Activated T-helper 17 cell treated with anti-CD3 and anti-CD28 coated beads, Interleukin-2, amount 50 U/mL, for 72 hours (primary cell): Measurements from ENCODE around the gene LAMP1. TPM values are rescaled to one million over a fixed set of nuclear protein-coding genes. Genes with fewer than 3 reads are reported as not detected.

Experiments
- ATAC-seq: fragments of 150-1000 bp; cut with Tn5 transposase; replicated peaks from 2 replicates; pipeline ENCODE4 v1.10.0; 2021; ENCODE audit warnings: mild to moderate bottlenecking, moderate library complexity
- H3K27ac Mint-ChIP-seq: one replicate; pipeline ENCODE4 v1.8.0; 2022; ENCODE audit warnings: mixed read lengths
- H3K27me3 Mint-ChIP-seq: one replicate; pipeline ENCODE4 v1.8.0; 2022; ENCODE audit warnings: mixed read lengths
- H3K36me3 Mint-ChIP-seq: one replicate; pipeline ENCODE4 v1.8.0; 2022; ENCODE audit warnings: low read depth, mild to moderate bottlenecking, mixed read lengths
- H3K4me1 Mint-ChIP-seq: one replicate; pipeline ENCODE4 v1.8.0; 2022; ENCODE audit warnings: mixed read lengths
- H3K4me3 Mint-ChIP-seq: one replicate; pipeline ENCODE4 v1.8.0; 2022; ENCODE audit warnings: mild to moderate bottlenecking, mixed read lengths
- H3K9me3 Mint-ChIP-seq: one replicate; pipeline ENCODE4 v1.8.0; 2022; ENCODE audit warnings: mixed read lengths
- total RNA-seq, 2 donors: library from RNA; stranded (reverse); gene quantifications; one replicate each; pipeline ENCODE4 v1.2.3, GENCODE V29; 2022

The LAMP1 gene
- total RNA-seq, 2 donors from 2014 or later, result 46.1 to 95.1 TPM

- Mint-ChIP-seq H3K9me3 (no peaks in the 10 kb centered on the region), H3K36me3 (no peaks in the 10 kb centered on the region), H3K4me3 (no peak overlapping the region), H3K4me1 (no peaks in the 10 kb centered on the region), H3K27me3 (peaks cover 3% of the 10 kb centered on the region), H3K27ac (no peak overlapping the region)
- ATAC-seq, result no peak
Observed at GRCh38 chr13:113350065-113350937, 53.3 kb downstream of the LAMP1 start.

- H3K36me3 Mint-ChIP-seq, result no peaks in the 10 kb centered on the region
- no peak overlapping the region for H3K4me3 Mint-ChIP-seq
- H3K4me1 Mint-ChIP-seq, result no peaks in the 10 kb centered on the region
- H3K27me3 Mint-ChIP-seq, result peaks cover 6% of the 10 kb centered on the region
- no peak overlapping the region for H3K27ac Mint-ChIP-seq
- no peaks in the 10 kb centered on the region for H3K9me3 Mint-ChIP-seq
- ATAC-seq, result no peak
Observed at GRCh38 chr13:113350938-113351335, 53.9 kb downstream of the LAMP1 start.

- no peak for ATAC-seq
- Mint-ChIP-seq H3K9me3 (no peaks in the 10 kb centered on the region), H3K27ac (no peak overlapping the region), H3K36me3 (no peaks in the 10 kb centered on the region), H3K4me3 (no peak overlapping the region), H3K4me1 (no peaks in the 10 kb centered on the region), H3K27me3 (peaks cover 6% of the 10 kb centered on the region)
Observed at GRCh38 chr13:113351514-113352026, 54.5 kb downstream of the LAMP1 start.

GRCh38 chr13:113353254-113353653, 56.2 kb downstream of the LAMP1 start:
- Mint-ChIP-seq H3K27me3 (peaks cover 6% of the 10 kb centered on the region), H3K4me3 (no peak overlapping the region), H3K36me3 (no peaks in the 10 kb centered on the region), H3K4me1 (no peaks in the 10 kb centered on the region), H3K9me3 (no peaks in the 10 kb centered on the region), H3K27ac (no peak overlapping the region)
- ATAC-seq, result no peak

GRCh38 chr13:113354831-113355610, 58.0 kb downstream of the LAMP1 start:
- Mint-ChIP-seq H3K9me3 (no peaks in the 10 kb centered on the region), H3K4me3 (no peak overlapping the region), H3K36me3 (no peaks in the 10 kb centered on the region), H3K4me1 (no peaks in the 10 kb centered on the region), H3K27ac (no peak overlapping the region), H3K27me3 (peaks cover 9% of the 10 kb centered on the region)
- no peak for ATAC-seq

- Mint-ChIP-seq H3K27ac (no peak overlapping the region), H3K27me3 (peaks cover 9% of the 10 kb centered on the region), H3K9me3 (no peaks in the 10 kb centered on the region), H3K36me3 (no peaks in the 10 kb centered on the region), H3K4me1 (no peaks in the 10 kb centered on the region), H3K4me3 (no peak overlapping the region)
- ATAC-seq, result no peak
Observed at GRCh38 chr13:113355621-113356020, 58.6 kb downstream of the LAMP1 start.

- Mint-ChIP-seq H3K36me3 (no peaks in the 10 kb centered on the region), H3K9me3 (no peaks in the 10 kb centered on the region), H3K27ac (no peak overlapping the region), H3K27me3 (peaks cover 9% of the 10 kb centered on the region), H3K4me1 (no peaks in the 10 kb centered on the region), H3K4me3 (no peak overlapping the region)
- ATAC-seq, result no peak
Observed at GRCh38 chr13:113356596-113356995, 59.6 kb downstream of the LAMP1 start.

- no peak overlapping the region for H3K4me3 Mint-ChIP-seq
- H3K36me3 Mint-ChIP-seq, result no peaks in the 10 kb centered on the region
- H3K27ac Mint-ChIP-seq, result no peak overlapping the region
- no peak for ATAC-seq
- no peaks in the 10 kb centered on the region for H3K9me3 Mint-ChIP-seq
- no peaks in the 10 kb centered on the region for H3K4me1 Mint-ChIP-seq
- peaks cover 10% of the 10 kb centered on the region for H3K27me3 Mint-ChIP-seq
Observed at GRCh38 chr13:113357529-113357928, 60.5 kb downstream of the LAMP1 start.

- Mint-ChIP-seq H3K4me3 (no peak overlapping the region), H3K36me3 (no peaks in the 10 kb centered on the region), H3K27me3 (peaks cover 10% of the 10 kb centered on the region), H3K4me1 (no peaks in the 10 kb centered on the region), H3K27ac (no peak overlapping the region), H3K9me3 (no peaks in the 10 kb centered on the region)
- no peak for ATAC-seq
Observed at GRCh38 chr13:113358653-113359190, 61.7 kb downstream of the LAMP1 start.

- no peak for ATAC-seq
- Mint-ChIP-seq H3K27me3 (peaks cover 10% of the 10 kb centered on the region), H3K4me1 (no peaks in the 10 kb centered on the region), H3K9me3 (no peaks in the 10 kb centered on the region), H3K27ac (no peak overlapping the region), H3K36me3 (no peaks in the 10 kb centered on the region), H3K4me3 (no peak overlapping the region)
Observed at GRCh38 chr13:113359571-113359970, 62.5 kb downstream of the LAMP1 start.

GRCh38 chr13:113360446-113360845, 63.4 kb downstream of the LAMP1 start:
- H3K9me3 Mint-ChIP-seq, result no peaks in the 10 kb centered on the region
- H3K27ac Mint-ChIP-seq, result no peak overlapping the region
- H3K4me1 Mint-ChIP-seq, result no peaks in the 10 kb centered on the region
- ATAC-seq, result no peak
- H3K4me3 Mint-ChIP-seq, result no peak overlapping the region
- peaks cover 13% of the 10 kb centered on the region for H3K27me3 Mint-ChIP-seq
- no peaks in the 10 kb centered on the region for H3K36me3 Mint-ChIP-seq

GRCh38 chr13:113361406-113361805, 64.4 kb downstream of the LAMP1 start:
- Mint-ChIP-seq H3K27ac (no peak overlapping the region), H3K4me1 (no peaks in the 10 kb centered on the region), H3K9me3 (no peaks in the 10 kb centered on the region), H3K36me3 (no peaks in the 10 kb centered on the region), H3K4me3 (no peak overlapping the region), H3K27me3 (peaks cover 14% of the 10 kb centered on the region)
- peak; percentile 49 for ATAC-seq

- peaks cover 10% of the 10 kb centered on the region for H3K27me3 Mint-ChIP-seq
- no peak overlapping the region for H3K27ac Mint-ChIP-seq
- no peaks in the 10 kb centered on the region for H3K9me3 Mint-ChIP-seq
- H3K36me3 Mint-ChIP-seq, result no peaks in the 10 kb centered on the region
- no peak for ATAC-seq
- no peak overlapping the region for H3K4me3 Mint-ChIP-seq
- no peaks in the 10 kb centered on the region for H3K4me1 Mint-ChIP-seq
Observed at GRCh38 chr13:113364311-113364889, 67.4 kb downstream of the LAMP1 start.

- ATAC-seq, result no peak
- Mint-ChIP-seq H3K36me3 (no peaks in the 10 kb centered on the region), H3K4me3 (peak overlapping the region; percentile 27), H3K27ac (no peak overlapping the region), H3K27me3 (peaks cover 10% of the 10 kb centered on the region), H3K4me1 (no peaks in the 10 kb centered on the region), H3K9me3 (no peaks in the 10 kb centered on the region)
Observed at GRCh38 chr13:113364901-113365582, 68.0 kb downstream of the LAMP1 start.
